HG02642 (cell line): Measurements from ENCODE around the gene CLBA1.
"Not testable (repeated sequence)": the region's sequence is repeated elsewhere in the genome, so short reads cannot be mapped to it uniquely, and the experiment has no call there.

ENCODE experiments used
- ATAC-seq: cut with Tn5 transposase; IDR thresholded peaks from one replicate; pipeline ENCODE4 v1.9.1; 2021; ENCODE audit warnings: mild to moderate bottlenecking; ENCODE audit not compliant: unreplicated experiment, poor library complexity

The CLBA1 gene

DNA sequence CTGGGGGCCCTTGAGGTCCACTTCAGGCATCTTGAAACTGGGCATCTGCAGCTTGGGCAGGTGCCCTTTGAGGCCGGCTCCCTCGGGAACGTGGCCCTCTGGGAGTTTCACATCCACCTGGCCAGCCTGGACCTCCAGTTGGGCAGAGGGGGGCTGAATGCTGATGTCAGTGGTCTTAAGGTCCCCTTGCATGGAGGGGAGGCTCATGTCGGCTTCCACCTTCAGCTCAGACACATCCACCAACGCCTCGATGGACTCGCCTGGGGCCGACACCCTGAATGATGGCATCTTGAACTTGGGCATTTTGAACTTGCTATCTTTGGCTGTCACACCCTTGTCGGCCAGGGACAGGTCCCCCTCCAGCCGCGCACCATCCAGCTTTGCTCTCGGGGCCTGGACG, 38.4 kb upstream of the CLBA1 start:
- not testable (repeated sequence) for ATAC-seq

DNA sequence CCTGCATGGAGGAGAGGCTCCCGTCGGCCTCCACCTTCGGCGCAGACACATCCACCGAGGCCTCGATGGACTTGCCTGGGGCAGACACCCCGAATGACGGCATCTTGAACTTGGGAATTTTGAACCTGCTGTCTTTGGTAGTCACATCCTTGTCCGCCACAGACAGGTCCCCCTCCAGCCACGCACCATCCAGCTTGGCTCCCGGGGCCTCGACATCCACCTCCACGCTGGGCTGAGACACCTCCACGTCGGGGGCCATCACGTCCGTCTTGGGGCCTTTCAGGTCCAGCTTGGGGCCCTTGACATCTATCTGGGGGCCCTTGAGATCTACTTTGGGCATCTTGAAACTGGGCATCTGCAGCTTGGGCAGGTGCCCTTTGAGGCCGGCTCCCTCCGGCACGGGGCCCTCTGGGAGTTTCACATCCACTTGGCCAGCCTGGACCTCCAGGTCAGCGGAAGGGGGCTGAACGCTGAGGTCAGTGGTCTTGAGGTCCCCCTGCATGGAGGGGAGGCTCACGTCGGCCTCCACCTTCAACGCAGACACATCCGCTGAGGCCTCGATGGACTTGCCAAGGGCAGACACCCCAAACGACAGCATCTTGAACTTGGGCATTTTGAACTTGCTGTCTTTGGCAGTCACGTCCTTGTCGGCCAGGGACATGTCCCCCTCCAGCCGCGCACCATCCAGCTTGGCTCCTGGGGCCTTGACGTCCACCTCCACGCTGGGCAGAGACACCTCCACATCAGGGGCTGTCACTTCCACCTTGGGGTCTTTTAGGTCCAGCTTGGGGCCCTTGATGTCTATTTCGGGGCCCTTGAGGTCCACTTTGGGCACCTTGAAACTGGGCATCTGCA, 37.5 kb upstream of the CLBA1 start:
- not testable (repeated sequence) for ATAC-seq

DNA sequence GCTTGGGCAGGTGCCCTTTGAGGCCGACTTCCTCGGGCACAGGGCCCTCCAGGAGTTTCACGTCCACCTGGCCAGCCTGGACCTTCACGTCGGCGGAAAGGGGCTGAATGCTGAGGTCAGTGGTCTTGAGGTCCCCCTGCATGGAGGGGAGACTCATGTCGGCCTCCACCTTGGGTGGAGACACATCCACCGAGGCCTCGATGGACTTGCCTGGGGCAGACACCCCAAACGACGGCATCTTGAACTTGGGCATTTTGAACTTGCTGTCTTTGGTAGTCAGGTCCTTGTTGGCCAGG, 36.9 kb upstream of the CLBA1 start:
- ATAC-seq, result no peak

DNA sequence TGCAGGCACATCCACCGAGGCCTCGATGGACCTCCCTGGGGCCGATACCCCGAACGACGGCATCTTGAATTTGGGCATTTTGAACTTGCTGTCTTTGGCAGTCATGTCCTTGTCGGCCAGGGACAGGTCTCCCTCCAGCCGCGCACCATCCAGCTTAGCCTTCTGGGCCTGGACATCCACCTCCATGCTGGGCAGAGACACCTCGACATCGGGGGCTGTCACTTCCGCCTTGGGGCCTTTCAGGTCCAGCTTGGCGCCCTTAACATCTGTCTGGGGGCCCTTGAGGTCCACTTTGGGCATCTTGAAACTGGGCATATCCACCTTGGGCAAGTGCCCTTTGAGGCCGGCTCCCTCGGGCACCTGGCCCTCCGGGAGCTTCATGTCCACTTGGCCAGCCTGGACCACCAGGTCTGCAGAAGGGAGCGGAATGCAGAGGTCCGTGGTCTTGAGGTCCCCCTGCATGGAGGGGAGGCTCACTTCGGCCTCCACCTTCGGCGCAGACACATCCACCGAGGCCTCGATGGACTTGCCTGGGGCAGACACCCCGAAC, 36.1 kb upstream of the CLBA1 start:
- ATAC-seq, result not testable (repeated sequence)

DNA sequence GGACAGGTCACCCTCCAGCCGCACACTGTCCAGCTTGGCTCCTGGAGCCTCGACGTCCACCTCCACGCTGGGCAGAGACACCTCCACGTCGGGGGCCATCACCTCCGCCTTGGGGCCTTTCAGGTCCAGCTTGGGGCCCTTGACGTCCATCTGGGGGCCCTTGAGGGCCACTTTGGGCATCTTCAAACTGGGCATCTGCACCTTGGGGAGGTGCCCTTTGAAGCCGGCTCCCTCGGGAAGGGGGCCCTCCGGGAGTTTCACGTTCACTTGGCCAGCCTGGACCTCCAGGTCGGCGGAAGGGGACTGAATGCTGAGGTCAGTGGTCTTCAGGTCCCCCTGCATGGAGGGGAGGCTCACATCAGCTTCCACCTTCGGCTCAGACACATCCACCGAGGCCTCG, 35.6 kb upstream of the CLBA1 start:
- no peak for ATAC-seq

DNA sequence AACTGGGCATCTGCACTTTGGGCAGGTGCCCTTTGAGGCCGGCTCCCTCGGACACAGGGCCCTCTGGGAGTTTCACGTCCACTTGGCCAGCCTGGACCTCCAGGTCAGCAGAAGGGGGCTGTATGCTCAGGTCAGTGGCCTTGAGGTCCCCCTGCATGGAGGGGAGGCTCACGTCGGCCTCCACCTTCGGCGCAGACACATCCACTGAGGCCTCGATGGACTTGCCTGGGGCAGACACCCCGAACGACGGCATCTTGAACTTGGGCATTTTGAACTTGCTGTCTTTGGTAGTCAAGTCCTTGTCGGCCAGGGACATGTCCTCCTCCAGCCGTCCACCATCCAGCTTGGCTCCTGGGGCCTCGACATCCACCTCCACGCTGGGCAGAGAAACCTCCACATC, 34.9 kb upstream of the CLBA1 start:
- not testable (repeated sequence) for ATAC-seq

DNA sequence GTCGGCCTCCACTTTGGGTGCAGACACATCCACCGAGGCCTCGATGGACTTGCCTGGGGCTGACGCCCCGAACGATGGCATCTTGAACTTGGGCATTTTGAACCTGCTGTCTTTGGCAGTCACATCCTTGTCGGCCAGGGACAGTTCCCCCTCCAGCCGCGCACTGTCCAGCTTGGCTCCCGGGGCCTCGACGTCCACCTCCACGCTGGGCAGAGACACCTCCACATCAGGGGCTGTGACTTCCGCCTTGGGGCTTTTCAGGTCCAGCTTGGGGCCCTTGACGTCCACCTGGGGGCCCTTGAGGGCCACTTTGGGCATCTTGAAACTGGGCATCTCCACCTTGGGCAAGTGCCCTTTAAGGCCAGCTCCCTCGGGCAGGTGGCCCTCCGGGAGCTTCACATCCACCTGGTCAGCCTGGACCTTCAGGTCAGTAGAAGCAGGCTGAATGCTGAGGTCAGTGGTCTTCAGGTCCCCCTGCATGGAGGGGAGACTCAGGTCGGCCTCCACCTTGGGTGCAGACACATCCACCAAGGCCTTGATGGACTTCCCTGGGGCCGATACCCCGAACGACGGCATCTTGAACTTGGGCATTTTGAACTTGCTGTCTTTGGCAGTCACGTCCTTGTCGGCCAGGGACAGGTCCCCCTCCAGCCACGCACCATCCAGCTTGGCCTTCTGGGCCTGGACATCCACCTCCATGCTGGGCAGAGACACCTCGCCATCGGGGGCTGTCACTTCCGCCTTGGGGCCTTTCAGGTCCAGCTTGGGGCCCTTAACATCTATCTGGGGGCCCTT, 33.5 kb upstream of the CLBA1 start:
- not testable (repeated sequence) for ATAC-seq

DNA sequence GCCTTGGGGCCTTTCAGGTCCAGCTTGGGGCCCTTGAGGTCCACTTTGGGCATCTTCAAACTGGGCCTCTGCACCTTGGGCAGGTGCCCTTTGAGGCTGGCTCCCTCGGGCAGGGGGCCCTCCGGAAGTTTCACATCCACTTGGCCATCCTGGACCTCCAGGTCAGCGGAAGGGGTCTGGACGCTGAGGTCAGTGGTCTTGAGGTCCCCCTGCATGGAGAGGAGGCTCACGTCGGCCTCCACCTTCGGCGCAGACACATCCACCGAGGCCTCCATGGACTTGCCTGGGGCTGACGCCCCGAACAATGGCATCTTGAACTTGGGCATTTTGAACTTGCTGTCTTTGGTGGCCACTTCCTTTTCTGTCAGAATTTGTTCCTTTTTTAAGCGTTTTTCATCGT, 32.5 kb upstream of the CLBA1 start:
- no peak for ATAC-seq

DNA sequence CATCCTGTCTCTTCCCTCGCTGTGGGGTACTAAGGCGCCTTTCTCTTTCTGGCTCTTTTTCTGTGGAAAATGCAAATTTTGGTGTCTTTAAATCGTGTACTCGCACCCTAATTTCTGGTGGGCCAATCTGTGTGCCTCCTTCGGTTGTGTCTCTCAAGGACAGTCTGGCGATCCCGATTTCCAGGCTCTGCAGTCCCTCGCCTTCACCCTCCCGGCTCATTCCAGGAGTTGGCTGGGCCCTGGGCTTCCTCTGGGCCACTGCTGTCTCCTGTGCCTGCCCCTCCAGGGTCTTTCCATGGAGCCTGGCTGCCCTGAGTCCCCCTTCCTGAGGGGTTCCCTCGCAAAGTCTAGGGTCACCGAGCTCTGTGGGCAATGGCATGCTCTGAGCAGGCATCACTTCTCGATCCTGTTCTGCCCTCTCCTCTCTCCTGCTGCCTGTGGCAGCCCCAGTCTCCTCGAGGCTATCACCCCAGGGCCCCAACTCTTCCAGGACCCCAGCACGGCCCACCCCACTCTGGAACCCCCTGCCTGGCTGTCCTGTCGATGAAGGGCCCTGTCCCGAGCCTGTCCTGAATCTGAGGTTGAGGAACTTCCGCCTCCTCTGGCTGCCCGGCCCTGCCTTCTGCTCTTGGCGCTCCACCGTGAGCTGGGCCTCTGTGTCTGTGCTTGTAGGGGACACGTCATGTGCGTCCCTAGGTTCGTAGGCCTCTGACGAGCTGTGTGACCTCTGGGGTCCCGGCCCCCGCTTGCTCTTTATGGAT, 31.5 kb upstream of the CLBA1 start:
- ATAC-seq, result no peak

DNA sequence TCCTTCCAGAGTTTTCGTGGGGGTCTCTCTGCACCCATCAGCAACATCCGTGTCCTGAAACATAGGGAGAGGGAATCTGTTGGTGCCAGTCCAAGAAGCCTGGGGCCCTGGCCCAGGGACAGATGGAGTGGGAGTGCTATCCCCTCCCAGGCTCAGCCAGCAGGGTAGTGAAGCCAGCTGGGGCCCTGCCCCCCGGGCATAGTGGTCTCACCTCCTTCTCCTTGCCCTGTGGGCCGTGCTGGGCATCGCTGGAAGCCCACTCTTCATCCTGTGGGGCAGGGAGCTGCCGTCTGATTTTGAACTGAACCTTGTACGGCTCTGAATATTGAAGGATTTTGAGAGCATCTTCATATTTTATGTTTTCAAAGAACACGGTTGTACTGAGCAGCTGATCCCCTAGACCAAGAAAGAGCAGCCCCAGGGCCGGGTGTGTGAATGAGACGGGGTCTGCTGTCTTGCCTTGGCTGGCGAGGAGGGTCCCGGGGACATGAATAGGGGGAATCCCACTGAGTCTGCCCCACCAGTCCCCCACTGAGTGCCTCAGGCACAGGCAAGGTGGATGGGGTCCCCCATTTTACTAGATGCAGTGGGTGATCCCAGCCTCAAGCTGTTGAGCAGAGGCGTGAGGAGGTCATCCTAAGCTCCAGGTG, 30.7 kb upstream of the CLBA1 start:
- ATAC-seq, result no peak

DNA sequence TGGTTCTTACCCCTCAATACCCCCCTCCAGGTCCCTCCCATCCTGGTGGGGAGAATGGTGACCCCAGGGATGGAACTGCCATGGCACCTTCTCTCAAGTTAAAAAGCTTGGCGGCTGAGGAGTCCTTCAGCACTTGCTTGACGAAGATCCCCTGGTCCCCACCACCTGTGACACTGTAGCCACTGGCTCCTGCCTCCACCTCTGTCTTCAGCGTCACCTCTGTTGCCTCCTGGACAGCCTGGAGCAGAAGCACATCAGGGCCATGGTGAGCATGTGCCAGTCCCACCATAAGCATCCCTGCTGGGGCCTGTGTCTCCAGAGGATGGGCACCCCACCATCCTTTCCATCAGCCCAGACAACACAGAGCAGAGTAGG, 30.2 kb upstream of the CLBA1 start:
- no peak for ATAC-seq

DNA sequence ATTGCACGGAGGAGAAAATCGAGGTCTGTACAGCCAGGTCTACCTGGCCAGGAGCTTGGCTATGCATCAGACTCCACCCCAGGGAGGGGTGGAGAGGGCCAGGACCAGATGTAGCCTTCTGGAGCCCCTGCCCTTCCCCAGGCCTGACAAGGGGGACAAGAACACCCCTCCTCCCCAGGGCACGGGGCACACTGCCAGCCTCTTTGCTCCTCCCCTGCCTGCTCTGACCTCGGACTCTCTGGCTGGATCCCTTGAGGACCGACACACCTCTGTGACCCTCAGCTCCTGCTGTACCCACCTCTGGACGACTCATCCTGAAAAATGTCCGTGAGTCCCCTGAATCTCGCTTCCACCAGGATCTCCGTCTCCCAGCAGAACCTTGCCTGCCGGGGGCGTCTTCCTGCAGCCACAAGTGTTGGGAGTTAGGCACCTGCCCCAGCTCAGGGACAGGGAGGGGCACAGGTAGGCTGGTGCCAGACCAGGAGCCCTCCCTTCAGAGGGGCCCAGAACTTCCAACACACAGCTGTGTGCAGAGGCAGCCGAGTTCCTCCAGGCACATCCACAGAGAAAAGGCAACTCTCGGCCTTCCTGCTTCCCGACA, 29.2 kb upstream of the CLBA1 start:
- ATAC-seq, result no peak

DNA sequence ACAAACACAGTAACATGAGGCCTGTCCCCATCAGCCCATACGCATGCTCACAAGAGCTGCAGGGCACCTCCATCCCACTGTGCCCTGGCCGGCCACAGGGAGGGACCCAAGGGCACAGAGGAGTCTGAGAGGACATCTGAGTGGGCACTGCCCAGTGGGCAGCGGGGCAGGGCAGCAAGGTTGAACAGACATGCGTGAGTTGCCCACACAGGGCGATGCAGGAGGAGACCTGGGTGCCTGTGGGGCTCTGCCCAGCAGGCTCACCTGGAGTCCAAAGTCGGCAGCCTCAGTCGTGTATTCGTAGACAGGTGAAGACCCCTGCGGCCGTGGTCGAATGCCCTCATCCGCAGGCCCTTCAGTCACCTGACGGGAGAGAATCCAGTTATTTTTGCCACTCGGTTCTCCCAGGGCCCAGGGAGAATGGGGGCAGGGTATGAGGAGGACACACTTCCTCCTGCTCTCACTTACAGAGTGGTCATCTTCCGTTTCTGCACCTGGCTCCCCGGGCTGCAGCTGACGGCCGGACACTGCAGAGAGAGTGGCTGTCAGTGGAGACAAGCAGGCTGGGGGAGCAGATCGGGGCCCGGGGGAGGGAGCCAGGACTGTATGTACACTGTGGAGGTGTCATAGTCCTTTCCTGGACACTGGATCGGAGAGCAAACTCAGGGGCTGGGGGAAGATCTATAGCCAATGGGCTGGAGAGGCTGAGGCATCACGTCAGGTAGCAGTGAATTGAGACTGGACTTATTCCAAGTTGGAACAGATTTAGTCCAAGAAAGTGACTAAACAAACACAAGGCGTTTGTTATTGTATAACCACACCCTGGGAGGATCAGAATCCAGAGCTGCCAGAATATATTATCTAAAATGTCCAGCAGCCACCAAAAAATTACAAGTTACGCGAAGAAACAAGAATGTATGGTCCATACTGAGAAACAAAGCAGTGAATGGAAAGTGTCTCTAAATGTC, 28.2 kb upstream of the CLBA1 start:
- ATAC-seq, result no peak

DNA sequence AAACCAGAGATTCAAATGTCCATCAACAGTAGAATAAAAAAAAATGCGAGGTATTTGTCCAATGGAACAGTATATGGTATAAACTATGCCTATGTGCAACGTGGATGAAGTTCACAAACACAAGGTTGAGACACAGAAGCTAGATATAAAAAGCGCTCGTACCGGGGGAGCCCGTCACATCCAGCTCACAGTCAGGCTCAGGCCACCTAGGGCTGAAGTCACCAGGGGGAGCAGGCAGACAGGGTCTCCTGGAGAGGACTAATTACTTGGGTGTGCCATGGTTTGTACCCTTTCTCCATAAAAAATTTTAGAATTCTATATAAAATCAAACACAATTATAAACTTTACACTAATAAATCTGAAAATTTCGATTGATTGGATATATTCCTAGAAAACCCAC, 21.0 kb upstream of the CLBA1 start:
- no peak for ATAC-seq

DNA sequence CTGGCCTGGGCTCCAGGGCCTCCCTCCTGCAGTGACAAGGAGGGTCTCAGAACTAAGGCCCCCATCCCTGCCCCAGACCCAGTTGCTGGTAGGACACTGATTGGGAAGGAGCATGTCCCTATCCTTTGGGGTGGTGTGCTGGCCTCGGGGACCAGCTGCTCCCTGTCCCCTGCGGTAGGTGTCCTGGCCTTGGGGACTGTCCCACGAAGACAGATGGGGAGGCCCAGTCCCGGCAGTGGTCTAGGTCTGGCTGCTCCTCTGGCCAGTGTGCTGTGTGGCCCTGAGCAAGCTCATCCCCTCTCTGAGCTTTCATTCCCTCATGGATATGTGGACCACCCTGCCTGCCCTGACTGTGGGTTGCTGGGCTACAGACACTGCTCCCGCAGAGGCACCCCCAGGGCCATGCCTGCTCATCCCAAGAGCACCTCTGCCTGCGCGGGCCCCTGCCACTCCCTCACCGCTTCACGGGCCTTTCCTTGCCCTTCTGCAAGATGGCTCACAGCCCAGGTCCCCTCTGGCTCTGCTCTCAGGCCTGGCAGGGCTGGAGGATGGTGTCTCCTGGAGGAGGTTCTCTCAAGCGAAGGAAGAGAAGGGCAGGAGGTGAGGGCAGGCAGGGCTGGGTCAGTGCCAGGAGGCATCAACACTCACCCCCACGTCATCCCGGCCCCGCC, 19.9 kb upstream of the CLBA1 start:
- ATAC-seq, result no peak

DNA sequence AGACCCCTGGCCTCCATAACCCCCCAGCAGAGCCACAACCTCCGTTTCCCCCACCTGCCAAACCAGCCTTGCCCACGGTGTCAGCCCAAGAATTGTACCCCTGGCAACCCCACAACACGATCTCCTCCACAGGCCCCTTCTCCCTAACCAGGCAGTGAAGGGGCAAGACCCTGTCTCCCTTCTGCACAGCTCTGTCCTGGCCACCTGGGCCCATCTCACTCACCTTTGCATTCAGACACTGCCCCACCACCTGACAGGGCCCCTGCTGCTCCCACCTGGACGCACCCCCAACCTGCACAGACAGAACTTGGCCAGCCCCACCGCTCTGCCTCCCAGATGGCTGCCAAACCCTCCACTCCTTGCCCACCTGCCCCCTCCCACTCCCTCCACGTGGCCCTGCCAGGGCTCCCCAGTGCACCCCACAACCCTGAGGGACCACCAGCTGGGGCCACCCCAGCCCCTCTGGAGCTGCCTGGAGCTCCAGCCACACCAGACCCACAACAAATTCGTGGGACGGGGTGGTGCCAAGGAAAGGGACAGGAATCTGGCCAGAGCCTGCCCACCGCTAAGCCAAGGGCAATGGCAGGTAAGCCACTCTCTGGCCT, 19.2 kb upstream of the CLBA1 start:
- ATAC-seq, result no peak

DNA sequence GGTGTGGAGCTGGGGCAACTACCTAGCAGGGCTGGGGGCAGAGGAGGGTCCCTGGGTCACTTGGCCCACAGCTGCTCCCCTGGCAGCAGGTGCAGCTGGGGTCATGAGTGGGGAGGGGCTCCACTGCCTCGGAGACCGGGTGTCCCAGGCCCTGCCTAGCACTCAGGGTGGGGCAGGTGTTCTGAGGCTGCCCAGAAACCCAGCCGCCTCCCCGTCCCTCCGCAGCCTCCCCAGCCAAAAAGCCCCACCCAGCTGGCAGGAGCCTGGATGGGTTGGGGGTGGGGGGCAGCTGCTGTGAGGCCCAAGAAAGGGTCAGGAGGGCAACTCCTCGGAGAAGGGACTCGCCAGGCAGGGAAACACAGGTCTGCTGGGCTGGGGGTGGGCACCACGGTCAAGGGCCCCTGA, 18.6 kb upstream of the CLBA1 start:
- ATAC-seq, result no peak
